ENCODE data around the gene NAT10.

Gene NAT10

DNA sequence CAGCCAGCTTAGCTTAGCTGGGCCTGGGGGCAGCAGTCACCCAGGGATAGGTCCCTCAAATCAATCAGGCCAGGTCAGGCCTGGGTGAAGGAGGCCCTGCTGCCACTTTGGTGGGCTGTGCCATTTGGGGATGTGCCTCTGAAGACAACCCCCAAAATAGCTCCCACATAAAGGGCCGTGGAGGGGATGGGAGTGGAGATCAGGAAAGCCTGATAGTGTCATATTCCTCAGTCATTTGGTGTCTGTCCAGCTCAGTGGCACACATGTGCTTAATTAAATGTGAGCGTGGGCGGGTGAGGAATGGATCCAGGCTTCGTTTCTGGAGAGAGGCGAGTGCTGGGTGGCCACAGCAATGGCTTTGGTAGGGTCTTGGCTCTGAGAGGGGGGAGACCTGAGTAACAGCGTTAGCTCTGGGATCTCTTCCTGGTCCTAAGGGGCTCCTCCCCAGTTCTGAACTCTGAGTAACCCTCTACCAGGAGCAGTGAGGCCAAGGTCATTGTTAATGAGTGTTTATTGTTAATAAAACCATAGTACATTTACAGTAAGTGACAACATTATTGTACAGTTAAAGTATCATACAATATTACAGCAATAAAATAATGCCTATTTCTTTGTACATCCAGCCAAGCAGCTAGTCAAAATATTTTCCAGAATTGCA is 45.2 kb downstream of the NAT10 start:
- no peak for DNase-seq

DNA sequence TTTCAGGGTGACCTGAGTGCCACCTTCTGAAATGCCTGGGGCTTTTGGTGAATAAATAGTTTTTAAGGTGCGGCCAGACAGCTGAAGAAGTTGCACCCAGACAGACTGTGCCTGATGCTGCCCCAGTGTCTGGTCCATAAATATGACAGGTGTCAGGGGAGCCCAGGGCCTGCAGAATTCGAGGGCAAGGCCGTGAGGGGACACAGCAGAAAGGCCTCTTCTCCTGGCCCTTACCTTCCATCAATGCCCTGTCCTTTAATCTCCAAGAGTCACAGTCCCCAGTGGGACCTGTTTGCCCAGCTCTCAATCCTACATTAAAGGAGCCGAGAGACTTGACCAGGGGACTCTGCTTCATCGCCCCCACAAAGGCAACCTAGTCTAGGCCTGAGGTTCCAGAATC is 45.7 kb downstream of the NAT10 start:
- DNase-seq, result no peak

DNA sequence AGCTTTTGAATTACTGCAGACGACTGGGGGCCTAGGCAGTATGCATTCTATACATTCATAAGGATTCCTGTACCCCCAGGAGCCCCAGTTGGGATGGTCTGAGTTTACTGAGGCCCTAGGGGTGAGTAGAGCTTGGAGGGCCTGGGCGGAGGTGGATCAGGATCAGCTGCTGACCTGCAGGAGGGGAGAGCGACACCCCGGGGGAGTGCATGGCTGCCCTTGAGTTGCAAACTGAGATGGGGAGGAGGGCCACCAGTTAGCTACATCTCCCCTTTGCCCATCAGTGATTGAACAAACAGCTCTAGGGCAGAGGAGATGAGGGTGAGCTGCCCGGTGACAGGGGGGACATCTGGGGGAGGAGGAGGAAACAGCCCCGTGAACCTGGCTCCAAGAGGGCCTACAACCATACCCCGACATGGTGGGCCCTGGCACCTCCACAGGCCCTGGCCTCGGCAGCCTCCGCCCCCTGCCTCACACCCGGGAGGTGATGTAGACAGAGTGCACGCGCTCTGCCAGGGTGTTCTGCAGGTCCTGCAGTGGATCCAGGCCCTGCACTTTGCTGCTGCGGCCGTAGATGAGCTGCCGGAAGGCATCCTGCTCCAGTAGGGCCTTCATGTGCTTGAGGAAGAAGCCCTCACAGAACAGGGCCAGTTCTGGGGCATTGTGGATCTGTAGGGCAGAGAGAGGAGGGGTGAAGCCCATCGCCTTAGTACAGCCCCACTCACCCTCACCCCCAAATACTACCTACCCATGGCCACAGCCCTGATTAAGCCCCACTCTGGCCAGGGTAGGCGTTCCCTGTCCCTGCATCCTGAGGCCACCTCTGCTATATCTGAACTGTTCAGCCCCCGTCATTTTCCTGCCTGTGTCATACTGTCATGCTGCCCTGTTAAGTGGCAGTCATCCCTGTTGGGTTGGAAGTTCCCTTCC is 46.8 kb downstream of the NAT10 start:
- no peak for DNase-seq

DNA sequence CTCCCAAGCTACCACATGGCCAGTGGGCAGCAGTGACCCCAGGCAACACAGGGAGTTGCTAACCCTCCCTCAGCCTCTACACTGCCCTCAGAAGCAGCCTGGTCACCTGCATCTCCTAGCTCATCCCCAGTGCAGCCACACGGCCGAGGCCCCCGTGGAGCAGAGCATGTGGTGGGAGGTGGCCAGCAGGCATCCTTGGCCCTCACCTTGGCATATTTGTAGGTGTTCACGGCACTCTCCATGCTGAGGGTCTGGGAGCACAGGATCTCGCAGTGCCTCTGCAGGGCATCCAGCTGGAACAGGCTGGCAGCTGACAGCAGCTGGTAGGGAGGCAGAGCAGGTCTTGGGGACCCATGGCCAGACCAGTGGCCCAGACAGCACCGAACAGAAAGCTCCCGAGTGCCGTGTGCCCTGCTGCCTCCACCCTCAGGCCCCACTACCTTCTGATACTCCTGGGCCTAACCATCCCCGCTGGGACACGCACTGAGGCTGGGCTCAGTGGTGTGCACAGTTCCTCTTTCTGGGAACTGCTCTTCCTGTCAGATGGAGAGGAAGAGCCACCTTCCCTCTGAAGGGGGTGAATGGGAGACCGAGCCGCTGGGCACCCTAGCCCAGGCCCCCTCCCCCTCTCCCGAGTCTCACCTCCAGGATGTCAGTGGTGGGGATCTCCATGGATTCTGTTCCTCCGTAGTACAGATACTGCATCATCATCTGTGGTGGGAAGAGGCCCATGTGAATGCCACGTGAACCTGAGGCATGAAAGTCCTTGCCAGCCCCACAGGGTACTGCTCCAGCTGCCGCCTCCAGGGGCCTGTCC is 48.8 kb downstream of the NAT10 start:
- DNase-seq, result no peak

DNA sequence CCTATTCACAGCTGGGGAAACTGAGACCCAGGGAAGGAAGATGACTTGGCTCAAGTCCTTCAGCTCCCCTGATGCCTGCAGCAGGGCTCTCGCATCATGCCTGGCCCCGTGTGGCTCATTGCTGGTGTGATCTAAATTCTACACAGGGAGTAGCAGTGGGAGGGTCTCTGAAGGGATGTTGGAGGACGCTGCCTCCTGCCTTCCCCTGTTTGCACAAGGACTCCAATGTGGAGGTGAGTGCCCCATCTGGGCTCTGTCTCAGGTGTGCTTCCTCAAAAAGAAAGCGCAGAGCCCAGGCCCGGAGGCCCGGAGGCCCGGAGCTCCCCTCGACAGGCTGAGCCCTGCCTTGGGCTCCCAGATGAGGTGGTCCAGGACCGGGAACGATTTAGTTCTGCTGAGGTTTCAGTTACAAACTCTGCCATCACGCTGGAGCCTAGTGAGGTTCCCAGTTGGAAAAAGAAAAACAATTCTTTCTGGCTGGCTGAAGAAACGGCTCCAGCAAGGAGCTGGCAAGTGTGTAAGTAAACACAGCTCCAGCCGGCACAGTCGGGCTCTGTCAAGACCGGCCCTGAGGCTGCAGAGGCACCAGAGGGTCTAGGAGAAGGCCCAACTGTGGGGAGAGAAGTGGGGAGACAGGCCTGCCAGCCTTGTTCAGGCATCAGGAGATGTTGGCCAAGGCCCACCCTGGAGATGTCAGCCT is 49.8 kb downstream of the NAT10 start:
- DNase-seq, result no peak

DNA sequence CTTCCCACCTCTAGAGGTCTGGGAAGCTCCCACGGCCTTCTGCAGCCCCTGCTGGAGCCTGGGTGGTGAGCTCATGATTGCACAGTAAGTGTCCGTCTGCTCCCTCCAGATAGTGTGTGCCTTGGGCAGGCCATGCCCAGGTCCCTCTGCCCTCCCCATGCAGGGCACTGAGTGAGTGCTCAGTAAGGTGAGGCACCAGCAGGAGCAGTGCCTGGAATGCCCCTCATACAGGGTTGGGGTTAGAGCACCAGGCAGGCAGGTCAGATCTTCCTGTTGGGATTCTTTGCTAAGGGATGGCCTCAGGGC is 50.3 kb downstream of the NAT10 start:
- no peak for DNase-seq

DNA sequence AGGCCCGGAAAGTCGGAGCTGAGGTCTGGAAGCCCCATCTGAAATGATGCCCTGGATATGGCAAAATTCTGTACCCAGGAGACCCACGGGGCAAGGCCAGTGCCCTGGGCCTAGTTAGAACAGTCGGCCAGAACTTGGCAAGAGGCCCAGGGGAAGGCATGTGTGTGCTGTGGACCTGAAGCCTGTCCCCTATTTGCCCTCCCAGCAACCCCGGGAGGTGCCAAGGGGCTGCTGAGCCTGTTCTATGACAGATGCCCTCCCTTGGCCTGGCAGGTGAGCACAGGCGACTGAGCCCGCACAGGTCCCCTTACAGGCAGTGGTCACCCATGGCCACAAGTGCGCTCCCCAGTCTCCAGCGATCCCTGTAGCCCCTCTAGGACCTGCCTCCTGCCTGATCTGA is 51.7 kb downstream of the NAT10 start:
- DNase-seq, result no peak

DNA sequence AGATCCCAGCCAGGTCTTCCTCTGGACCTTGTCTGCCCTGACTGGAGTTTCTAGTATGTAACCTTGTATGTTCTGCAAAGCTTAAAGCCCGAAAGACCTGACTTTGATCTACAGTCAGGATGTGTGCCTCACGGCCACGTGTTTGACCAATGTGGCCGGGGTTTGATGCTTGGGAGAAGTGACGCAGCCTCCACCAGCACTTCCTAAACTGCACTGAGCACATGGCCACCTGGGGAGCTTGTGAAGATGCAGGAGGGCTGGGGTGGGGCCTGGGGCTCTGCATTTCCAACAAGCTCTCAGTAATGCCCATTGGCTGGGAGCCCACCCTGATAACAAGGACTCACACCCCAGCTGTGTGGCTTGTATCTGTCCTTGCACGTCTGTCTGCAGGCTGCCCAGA is 53.2 kb downstream of the NAT10 start:
- no peak for DNase-seq

DNA sequence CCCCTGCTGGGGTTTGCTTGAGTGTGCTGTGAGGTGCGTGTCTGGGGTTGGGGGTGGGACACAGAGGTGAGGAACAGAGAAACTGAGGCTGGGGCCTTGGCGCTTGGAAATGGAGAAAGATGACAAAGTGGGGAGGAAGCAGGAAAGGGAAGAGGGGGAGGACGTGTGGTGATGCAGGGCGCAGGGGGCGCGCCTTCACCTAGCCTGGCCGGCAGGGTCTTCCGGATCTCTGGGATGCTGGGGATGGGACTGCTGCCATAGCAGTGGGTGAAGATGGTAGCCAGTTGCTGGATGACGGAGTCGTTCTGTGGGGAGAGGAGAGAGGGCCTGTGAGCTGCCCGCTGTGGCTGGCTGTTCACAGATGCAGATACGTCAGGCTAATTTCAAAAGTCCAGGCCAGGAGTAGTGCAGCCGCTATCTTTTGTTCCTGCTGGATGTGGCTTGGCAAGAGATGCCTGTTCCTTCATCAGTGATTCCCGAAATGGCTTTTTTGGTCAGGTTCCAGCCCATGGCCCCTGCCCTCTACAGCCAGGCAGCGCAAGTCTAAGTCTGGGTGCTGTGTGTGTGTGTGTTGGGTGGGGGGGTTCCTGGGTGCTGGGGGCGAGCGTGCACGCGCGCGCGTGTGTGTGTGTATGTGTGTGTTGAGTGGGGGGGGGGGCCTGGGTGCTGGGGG is 54.8 kb downstream of the NAT10 start:
- DNase-seq, result no peak

DNA sequence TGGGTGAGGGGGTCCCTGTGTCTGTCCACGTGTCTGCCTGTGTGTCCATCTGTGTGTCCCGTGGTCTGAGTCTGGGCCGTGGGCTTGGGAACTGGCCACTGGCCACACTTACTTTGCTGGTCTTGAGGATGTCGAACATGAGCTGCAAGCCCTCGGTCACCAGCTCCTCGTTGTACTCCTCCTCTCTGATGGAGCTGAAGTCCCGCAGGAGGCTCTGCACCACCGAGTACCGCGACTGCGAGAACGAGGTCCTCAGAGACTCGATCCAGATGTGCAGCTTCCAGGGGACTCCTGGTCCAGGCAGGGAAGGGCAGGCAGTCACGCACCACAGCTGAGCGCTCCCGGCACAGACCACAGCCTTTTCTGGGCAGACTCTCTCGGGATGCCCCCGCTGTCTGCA is 55.4 kb downstream of the NAT10 start:
- no peak for DNase-seq

DNA sequence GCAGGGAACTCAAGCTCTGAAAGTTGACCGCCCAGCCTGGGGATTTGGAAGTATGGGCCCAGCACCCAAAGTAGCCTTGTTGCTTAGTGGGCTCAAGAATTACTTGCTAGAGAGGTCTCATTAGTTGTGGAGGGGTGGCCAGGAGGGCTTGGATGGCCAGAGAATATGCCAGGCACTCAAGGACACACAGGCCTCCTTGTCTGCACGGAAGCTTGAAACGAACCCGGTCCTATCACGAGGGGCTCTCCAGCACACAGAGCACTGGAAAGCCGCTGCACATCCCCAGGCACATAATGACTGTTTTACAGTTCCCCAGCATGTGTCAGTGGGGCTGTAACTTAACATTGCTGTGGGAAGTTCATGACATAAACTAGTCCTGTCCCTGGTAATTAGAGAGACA is 55.9 kb downstream of the NAT10 start:
- DNase-seq, result no peak

DNA sequence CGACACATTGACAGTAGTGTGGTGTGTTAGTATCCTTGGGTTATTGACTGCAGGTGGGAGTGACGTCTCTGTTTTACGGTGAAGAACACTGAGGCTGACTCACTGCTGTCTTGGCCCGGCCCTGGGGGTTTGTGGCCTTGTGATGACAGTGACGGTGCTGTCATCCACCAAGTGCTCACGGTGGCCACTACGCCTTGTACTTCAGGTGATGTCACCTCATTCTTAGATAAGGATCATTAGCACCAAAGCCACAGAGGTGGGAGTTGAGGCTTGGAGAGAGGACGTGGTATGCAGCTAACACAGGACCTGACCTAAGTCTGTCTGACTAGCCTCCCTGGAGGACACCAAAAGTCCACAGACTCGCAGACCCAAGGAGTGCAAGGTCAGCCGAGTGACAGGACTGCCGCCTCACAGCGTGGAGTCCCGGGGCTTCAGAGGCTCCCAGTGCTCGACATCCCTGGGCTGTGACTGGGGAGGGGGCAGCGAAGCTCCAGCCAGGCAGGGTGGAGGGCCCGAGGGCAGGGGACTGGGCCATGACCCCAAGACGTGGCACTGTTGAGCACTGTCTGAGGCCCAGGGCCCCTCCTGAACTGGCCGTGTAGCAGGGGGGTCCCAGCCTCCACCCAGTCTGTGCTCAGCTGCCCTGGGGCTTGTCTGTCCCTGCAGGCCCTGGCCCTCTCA is 56.5 kb downstream of the NAT10 start:
- no peak for DNase-seq

DNA sequence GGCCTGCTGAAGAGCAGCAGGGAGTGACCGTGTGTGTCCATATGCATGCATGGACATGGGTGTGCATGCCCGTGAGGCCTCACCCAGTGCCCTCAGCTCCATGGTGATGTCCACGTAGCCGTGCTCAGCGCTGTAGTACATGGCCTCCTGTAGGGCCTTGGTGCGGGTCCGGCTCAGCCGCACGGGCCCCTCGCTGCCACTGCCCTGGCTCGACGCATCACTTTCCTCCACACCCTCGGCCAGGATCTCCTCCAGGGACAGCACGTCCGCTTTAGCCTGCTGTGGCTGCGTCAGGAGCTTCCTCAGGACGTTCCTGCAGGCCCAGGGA is 57.0 kb downstream of the NAT10 start:
- no peak for DNase-seq

DNA sequence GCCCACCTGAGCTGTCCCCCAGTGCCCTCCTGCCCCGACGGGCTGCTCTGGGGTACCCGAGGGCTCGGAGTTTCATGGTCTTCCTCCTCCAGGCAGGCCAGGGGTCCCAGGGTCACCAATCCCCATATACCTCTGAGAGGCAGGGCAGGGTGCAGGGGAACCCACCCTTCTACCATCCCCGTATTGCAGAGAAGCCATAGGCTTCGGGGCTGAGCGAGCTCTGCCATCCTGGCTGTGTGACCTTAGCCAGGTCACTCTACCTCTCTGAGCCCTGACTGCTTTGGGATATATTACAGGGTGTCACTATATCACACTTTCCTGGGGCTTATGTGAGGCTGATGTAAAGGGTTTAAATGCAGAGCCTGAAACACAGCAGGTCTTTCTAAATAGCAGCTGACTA is 57.4 kb downstream of the NAT10 start:
- no peak for DNase-seq

DNA sequence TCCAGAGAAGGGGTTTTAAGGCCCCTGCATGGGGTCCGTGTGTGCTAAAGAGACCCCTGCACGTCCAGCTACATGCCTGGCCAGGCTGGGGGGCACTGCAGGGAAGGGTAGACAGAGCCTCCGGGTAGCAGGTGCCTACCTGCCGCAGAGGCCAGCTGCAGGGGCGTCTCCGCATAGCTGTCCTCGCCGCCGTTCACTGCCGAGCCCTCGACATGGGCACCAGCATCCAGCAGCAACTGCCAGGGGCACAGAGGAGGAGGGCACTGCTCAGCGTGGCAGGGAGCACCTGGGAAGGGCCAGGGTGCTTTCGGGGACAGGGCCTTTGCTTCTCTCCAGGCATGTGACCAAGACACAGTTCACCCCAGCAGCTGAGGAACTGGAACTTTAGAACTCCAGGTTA is 59.7 kb downstream of the NAT10 start:
- no peak for DNase-seq

DNA sequence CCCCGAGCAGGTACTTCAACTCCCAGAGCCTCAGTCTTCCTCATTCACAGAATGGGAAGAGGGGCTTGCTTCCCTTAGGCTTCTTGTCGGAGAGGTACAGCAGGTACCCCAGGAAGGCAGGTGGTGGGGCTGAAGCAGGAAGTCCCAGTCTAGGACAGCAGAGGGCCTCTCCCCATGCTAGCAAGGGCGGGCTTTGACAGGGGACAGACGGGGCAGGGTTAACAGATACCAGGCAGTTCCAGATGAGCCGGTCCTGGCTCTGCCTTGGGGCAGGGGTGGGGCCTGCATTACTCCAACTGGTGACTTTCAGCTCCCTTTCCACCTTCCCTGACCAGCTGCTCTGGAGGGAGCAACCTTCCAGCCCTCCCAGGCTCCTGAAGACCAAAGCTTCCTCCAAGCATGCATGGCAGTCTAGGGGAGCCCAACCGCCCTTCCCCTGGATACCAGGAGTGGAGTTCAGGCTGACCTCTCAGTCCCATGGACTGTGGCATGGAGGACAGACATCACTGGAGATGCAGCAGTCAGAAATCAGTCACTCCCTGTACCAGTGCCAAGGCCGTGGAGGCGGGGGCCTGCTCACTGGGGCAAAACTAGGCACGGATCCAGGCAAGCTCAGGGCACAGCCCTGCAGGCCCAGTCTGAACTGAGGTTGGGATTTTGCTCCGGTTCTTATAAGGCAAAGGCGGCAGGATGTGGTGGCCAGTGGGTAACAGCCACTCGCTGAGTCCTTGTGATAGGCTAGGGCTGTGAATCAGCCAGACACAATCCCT is 60.5 kb downstream of the NAT10 start:
- DNase-seq, result no peak

DNA sequence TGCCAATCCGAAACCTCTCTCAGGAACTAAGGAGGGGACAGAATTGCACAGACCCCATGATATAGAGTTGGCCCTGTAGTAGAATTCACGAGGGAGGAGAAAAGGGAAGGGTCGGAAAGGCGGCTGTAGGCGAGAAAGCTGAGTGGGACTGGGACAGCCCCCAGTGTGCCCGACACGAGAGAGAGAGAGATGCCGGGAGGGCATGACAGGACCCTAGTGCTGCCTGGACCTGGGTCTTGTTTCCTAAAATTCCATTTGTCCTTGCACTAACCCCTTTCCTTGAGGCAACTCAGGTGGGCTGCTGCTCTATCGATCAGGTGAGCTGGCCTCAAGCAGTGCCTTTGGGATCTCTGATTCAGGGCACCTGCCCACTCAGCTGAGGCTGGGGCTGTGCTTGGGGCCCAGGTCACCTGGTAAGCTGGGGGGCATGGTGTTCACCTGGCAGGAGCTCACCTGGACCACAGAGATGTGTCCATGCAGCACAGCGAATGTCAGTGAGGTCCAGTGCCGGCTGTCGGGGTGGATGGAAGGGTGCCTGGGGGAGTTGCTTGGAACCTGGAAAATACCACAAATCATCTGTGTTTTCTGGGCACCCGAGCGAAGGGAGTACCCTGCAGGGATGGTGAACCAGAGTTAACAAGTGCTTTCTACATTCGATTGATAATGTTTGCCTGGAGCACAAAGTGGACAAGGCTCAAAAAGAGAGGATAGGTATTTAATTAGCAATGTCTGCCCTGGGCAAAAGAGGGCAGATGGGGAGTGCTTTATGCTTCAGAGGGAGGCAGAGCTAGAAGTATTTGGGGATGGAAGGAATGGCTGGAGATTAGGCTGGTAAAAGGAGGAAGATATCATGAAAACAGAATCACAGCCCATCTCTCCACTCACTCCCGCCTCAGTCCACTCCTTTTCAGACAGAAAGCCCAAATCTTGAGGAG is 61.6 kb downstream of the NAT10 start:
- DNase-seq, result no peak

DNA sequence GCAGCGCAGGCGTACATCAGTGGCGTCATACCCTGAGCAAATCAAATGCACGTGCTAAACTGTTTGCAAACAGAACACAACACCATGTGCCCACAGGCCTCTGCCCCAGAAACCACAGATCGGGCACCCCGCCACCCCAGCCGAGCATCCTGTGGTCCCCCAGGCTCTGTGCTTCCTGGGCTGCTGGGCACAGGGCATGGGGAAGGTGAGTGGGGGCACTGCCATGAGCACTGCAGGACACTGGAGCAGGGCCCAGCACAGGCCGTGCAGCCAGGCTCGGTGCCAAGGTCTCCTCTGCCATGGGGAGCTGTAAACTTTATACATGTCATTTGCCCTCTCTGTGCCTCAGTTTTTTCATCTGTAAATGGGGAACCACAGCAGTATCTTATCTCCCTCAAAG is 62.5 kb downstream of the NAT10 start:
- DNase-seq, result no peak

DNA sequence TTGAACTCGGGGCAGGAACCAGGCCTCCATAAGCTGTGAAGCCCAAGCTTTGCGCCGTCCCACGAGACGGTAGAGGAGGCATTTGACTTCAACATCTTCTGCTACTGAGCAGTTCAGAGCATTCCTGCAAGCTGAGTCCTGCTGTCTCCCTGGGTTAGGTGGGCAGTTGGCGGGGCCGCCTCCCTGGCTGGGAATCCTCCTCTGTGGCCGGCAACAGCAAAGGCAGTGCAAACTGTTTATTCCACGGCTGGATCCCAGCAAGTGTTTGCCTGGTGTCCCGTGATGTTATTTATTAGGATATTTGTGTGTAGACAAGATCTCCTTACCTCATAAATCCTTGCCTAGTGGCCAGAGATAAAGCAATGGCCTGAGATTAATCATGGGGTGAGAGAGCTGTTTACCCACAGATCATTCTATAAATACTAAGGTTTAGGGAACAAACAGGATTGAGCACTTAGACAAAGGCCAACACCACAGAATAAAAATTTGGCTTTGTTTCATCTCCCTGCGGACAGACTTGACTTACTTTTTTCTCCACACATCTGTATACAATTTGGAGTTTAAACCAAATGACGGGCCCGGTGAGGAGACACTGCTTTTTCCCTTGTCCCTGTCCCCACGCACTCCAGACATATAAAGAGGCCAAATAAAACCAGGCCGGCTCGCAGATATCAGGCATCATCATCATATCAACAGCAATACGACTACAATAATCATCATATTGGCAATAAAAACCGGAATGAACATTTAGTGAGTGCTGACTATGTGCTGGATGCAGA is 63.4 kb downstream of the NAT10 start:
- DNase-seq, result no peak

All from stimulated activated CD4-positive, alpha-beta T cell treated with anti-CD3 and anti-CD28 coated beads, Interleukin-12 subunit alpha, Interleukin-12 subunit beta, amount 100 ng/mL, for 4 hours (primary cell).